ENCODE measurements around the gene MAP4K4. TPM values are rescaled to one million over a fixed set of nuclear protein-coding genes. Genes with fewer than 3 reads are reported as not detected.
"Not testable (repeated sequence)": the region's sequence is repeated elsewhere in the genome, so short reads cannot be mapped to it uniquely, and the experiment has no call there.

Gene MAP4K4
- total RNA-seq, 2 experiments from 2014 or later: 42.1 to 43.4 TPM

DNA sequence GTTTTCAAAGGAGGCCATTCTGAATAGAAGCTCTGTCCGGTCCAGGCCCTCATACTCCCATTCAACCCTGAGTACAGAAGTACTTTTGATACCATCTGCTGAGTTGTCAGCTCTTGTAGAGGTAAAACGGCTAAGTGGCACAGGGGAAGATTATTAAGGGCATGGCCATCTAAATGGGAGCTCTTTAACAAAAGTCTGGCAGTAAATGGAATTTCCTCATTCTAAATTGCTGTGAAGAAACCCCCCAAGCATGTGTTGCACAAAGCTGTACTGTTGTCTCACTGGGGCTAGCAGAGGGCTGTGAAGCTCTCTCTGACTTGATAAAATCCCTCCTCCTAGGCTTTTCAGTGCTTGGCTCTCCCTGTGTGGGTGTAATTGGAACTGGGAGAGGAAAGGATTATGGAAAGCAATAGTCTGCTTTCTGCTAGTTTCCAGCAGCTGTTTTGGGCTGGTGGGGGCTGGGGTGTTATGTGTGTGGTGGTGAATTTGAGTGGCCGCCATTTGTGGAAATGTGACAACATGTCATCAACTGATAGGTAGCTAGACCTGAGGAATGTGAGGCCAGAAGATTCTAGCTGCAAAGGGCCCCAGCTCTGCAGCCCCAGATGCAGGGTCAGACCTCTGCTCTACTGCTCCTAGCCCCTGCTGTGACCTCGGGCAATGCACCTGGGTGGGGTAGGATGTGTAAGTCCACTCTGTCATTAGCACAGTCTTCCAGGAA lies 65.1 kb downstream of the MAP4K4 start:
- Mint-ChIP-seq H3K9me3 (no peaks in the 10 kb centered on the region), H3K36me3 (no peaks in the 10 kb centered on the region), H3K4me1 (ENCODE audit: low read depth) (peaks cover 66% of the 10 kb centered on the region), H3K27me3 (no peaks in the 10 kb centered on the region), H3K4me3 (no peak overlapping the region), H3K27ac (no peak overlapping the region)
- intact Hi-C loops (cut with micrococcal nuclease): no loop called here
- ChIA-PET POLR2A (interaction anchor here (1.5 kb wide), 1 partner anchor 17 kb away, joined by 3 read pairs; no protein-coding TSS in a partner anchor), CTCF (interaction anchor here (0.9 to 1.4 kb wide), 4 partner anchors 19 to 344 kb away, joined by 3 read pairs; no protein-coding TSS in a partner anchor)
- no peak for DNase-seq

DNA sequence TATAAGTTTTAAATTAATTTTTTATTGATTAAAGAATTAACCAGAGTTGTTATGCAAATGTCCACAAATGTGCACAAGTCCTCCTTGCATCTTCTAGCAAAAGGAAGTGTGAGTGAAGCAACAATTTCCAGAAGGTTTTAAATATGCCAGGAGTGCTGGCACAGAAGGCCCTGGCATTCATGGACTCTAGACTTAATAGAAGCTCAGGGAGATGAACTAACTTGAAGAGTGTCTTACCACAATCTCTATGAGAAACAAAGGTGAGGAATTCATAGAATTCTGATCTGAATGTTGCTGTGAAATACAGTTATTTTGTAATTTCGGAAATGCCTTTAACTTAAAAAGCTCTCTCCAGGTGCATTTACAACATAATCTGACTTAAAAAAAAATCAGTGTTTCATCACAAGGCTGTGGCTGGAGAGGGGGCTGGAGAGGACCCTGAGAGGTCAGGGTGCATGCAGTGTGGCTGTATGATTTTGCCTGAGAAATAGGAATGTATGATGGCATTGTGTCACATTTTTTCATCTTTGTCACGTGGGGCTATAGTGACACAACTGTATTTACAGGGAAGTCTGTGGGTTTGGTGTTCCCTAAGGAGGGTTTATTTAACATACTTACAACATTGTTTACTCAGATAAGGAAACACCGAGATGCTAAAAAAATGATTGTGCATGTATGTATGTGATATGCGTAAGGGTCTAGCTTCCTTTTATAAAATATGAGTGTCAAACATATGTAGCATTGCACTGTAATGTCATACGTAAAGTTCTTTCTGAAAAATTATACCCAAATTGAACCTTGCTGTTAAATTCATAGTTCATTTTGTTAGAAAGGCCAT lies 66.2 kb downstream of the MAP4K4 start:
- ChIA-PET POLR2A (interaction anchor here (1.5 kb wide), 1 partner anchor 18 kb away, joined by 3 read pairs; no protein-coding TSS in a partner anchor), CTCF (interaction anchor here (0.7 to 1.5 kb wide), 4 partner anchors 18 to 345 kb away, joined by 3 read pairs; no protein-coding TSS in a partner anchor)
- intact Hi-C loops (cut with micrococcal nuclease): no loop called here
- DNase-seq: no peak
- H3K27me3 Mint-ChIP-seq: no peaks in the 10 kb centered on the region
- H3K4me1 Mint-ChIP-seq (ENCODE audit: low read depth): peaks cover 65% of the 10 kb centered on the region
- no peaks in the 10 kb centered on the region for H3K9me3 Mint-ChIP-seq
- no peaks in the 10 kb centered on the region for H3K36me3 Mint-ChIP-seq
- H3K4me3 Mint-ChIP-seq: no peak overlapping the region
- H3K27ac Mint-ChIP-seq: no peak overlapping the region

DNA sequence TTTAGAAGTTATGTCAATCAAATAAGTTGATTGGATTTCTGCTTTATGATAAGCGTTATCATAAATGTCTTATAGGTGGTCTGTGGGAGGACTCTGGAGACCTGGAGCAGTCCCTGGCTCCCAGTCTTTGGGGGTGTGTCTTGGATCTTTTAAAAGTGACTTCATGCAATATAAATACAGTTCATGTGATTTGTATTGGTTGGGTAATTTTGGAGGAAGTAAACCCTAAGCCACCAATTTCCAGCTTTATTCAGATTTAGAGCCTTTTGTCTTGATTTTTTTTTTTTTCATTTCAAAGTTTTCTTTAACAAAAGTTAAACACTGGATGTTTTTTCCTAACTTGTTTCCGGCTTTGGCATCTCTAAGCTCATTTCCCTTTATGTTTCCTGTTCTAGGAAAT lies 68.8 kb downstream of the MAP4K4 start:
- ChIA-PET CTCF (interaction anchor here (0.9 to 5.6 kb wide), 6 partner anchors 9 to 424 kb away, joined by 3 to 30 read pairs (median 4); no protein-coding TSS in a partner anchor), POLR2A (interaction anchor here (0.6 to 2.0 kb wide), 2 partner anchors 8 to 37 kb away, joined by 3 to 5 read pairs; no protein-coding TSS in a partner anchor)
- Mint-ChIP-seq H3K27me3 (no peaks in the 10 kb centered on the region), H3K27ac (no peak overlapping the region), H3K4me1 (ENCODE audit: low read depth) (peaks cover 77% of the 10 kb centered on the region), H3K36me3 (no peaks in the 10 kb centered on the region), H3K4me3 (no peak overlapping the region), H3K9me3 (no peaks in the 10 kb centered on the region)
- intact Hi-C loops (cut with micrococcal nuclease): no loop called here
- no peak for DNase-seq

DNA sequence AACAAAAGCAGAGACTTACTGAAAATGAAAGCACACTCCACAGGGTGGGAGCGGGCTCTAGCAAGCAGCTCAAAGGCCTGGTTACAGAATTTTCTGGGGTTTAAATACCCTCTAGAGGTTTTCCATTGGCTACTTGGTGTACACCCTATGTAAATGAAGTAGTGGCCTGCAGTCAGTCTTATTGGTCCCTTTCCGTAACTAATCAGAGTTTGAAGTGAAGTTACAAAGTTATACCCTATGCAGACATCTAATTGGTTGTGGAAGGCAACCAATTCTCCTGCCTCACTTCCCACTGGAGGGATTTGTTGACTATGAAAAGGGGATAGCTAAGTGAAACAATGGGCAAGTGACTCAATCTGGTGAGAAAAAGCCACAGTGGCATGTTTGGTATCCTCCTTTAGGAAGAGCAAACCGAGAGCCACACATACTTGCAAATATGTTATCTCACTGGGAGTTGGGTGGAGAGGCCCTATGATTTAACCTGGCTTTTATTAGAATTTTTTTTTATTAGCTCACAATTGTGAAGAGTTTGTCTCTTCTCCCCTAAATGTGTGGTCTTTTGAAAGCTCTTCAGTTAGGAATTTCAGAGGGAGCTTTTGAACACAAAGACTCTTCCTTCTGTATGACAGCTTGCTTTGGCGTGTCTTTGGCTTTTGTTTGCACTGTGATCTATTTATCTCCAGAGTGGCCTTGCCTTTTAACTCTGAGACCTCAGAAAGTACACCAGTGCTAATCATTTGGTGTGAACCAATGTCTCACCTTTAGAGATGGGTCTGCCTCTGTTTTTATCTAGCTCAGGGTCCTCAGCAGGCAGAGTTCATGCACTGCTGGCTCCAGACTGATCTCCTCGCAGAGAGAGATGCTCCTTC lies 69.6 kb downstream of the MAP4K4 start:
- intact Hi-C loops (cut with micrococcal nuclease): no loop called here
- ChIA-PET POLR2A (interaction anchor here (2.0 kb wide), 1 partner anchor 9 kb away, joined by 5 read pairs; no protein-coding TSS in a partner anchor), CTCF (interaction anchor here (1.1 to 5.6 kb wide), 5 partner anchors 10 to 425 kb away, joined by 3 to 30 read pairs (median 5); no protein-coding TSS in a partner anchor)
- Mint-ChIP-seq H3K4me3 (no peak overlapping the region), H3K27ac (no peak overlapping the region), H3K27me3 (no peaks in the 10 kb centered on the region), H3K4me1 (ENCODE audit: low read depth) (peaks cover 82% of the 10 kb centered on the region), H3K9me3 (no peaks in the 10 kb centered on the region), H3K36me3 (no peaks in the 10 kb centered on the region)
- DNase-seq: no peak

DNA sequence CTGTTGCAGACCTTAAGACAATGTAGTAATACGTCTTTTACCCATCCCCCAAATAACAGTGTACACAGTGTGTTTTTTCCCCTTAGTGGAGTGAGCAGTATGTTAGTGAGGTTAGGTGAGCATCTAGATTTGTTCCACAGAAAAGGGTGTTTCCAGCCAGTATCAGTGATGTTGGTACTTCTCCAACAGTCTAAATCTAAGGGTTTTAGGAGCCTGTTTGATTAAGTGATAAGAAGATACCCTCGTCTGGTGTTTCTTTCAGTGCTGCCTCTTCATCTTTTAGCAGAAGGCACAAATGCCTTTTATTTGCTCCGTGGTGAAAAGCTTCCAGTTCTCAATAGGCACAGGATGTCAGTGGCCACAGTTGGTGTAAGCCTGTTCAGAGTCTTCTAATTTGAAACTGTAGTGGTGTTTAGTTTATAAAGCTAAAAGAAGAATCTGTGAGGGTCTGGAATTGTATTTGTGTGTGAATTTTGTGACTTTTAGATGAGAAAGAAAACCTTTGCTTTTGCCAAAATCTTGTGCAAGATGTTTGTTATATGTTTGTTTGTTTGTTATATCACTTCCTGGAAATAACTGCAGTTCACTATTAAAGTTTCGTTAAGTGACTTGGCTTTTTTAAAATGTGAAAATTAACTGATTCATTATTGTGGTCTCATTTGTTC lies 71.2 kb downstream of the MAP4K4 start:
- H3K27ac Mint-ChIP-seq: no peak overlapping the region
- no peaks in the 10 kb centered on the region for H3K36me3 Mint-ChIP-seq
- CTCF ChIA-PET: interaction anchor here (0.6 to 5.6 kb wide), 3 partner anchors 11 to 68 kb away, joined by 3 to 30 read pairs (median 12); no protein-coding TSS in a partner anchor
- H3K9me3 Mint-ChIP-seq: no peaks in the 10 kb centered on the region
- POLR2A ChIA-PET: no interaction called here
- no peak overlapping the region for H3K4me3 Mint-ChIP-seq
- intact Hi-C loops (cut with micrococcal nuclease): no loop called here
- H3K27me3 Mint-ChIP-seq: no peaks in the 10 kb centered on the region
- H3K4me1 Mint-ChIP-seq (ENCODE audit: low read depth): peaks cover 79% of the 10 kb centered on the region
- no peak for DNase-seq

DNA sequence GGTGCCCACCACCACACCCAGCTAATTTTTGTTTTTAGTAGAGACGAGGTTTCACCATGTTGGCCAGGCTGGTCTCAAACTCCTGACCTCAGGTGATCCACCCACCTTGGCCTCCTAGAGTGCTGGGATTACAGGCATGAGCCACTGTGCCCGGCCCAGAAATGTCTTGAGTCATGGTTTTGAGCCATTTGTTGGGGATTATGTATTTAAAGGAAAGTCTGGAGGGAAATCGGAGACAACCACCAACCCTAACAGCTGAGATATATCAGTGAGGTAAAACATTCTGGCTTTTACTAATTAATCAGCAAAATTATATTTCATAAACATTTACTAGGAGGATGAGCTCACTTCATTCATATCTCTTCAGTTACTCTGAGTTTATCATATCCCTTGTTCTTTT lies 72.2 kb downstream of the MAP4K4 start:
- H3K27me3 Mint-ChIP-seq, H3K4me3 Mint-ChIP-seq, H3K27ac Mint-ChIP-seq, H3K36me3 Mint-ChIP-seq, POLR2A ChIA-PET, H3K9me3 Mint-ChIP-seq, DNase-seq: not testable (repeated sequence)
- intact Hi-C loops (cut with micrococcal nuclease): loop anchor here (1.0 to 2.0 kb wide), 2 partner anchors 54 to 61 kb away; no protein-coding TSS in a partner anchor
- CTCF ChIA-PET: interaction anchor here (0.8 to 5.6 kb wide), 7 partner anchors 10 to 351 kb away, joined by 3 to 30 read pairs (median 5); no protein-coding TSS in a partner anchor
- peaks cover 80% of the 10 kb centered on the region for H3K4me1 Mint-ChIP-seq (ENCODE audit: low read depth)

DNA sequence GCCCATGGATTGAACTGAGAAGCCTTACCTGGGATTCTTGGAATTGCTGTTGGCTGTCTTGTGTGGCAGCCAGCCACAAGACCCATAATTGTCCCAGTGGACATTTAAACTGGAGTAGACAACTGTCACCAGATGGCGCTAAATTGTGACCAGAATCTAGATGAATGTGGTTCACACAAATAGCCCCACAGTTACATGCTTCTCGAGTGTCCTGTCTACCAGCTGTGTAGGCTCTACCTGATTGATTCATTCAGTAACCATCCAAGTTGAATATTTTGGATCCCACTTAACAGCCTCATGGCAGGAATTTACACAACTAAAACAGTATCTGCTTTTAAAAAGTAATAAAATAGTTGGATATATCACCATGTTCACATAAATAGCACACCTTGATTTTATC lies 73.2 kb downstream of the MAP4K4 start:
- Mint-ChIP-seq H3K9me3 (no peaks in the 10 kb centered on the region), H3K27ac (no peak overlapping the region), H3K4me3 (no peak overlapping the region), H3K4me1 (ENCODE audit: low read depth) (peaks cover 82% of the 10 kb centered on the region), H3K27me3 (no peaks in the 10 kb centered on the region), H3K36me3 (no peaks in the 10 kb centered on the region)
- ChIA-PET POLR2A (no interaction called here), CTCF (interaction anchor here (0.8 to 5.6 kb wide), 11 partner anchors 9 to 352 kb away, joined by 3 to 30 read pairs (median 3); no protein-coding TSS in a partner anchor)
- intact Hi-C loops (cut with micrococcal nuclease): loop anchor here (1.0 to 2.0 kb wide), 2 partner anchors 53 to 60 kb away; no protein-coding TSS in a partner anchor
- DNase-seq: peak; percentile 21

DNA sequence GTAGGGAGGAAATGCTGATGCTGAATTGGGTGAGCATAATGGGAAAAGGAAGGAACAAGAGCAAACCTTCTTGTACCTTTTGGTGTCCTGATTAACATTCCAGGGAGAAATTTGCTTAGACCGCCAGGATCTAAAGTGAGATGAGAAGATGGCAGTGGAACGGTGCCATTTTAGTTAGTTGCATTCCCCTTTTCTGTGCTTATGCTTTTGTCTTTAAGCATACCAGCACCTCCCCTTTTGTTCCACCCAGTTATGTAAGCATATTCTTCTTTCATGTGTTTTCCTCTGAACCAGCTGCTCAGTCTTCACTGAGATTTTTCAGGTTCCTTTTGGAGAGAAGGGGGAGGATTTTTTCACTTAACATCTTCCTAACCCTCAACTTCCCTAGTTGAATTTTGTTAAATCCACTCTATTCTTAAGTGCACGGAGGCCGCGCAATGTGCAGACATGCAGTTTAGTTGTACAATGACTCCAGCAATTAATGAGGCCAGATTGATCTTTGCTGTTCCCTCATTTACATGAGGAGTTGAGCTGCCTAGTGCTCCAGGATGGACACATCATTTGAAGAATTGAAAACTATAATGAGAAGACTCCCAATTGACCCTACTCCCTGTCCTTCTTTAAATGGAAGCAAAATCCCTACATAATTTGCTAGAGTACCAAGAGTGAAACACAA lies 73.9 kb downstream of the MAP4K4 start:
- DNase-seq: no peak
- no peaks in the 10 kb centered on the region for H3K36me3 Mint-ChIP-seq
- H3K27me3 Mint-ChIP-seq: no peaks in the 10 kb centered on the region
- ChIA-PET CTCF (interaction anchor here (0.6 to 5.6 kb wide), 11 partner anchors 12 to 352 kb away, joined by 3 to 30 read pairs (median 3); no protein-coding TSS in a partner anchor), POLR2A (no interaction called here)
- intact Hi-C loops (cut with micrococcal nuclease): loop anchor here (2.0 kb wide), 1 partner anchor 59 kb away; no protein-coding TSS in a partner anchor
- no peak overlapping the region for H3K27ac Mint-ChIP-seq
- H3K4me3 Mint-ChIP-seq: no peak overlapping the region
- H3K9me3 Mint-ChIP-seq: no peaks in the 10 kb centered on the region
- H3K4me1 Mint-ChIP-seq (ENCODE audit: low read depth): peaks cover 80% of the 10 kb centered on the region

DNA sequence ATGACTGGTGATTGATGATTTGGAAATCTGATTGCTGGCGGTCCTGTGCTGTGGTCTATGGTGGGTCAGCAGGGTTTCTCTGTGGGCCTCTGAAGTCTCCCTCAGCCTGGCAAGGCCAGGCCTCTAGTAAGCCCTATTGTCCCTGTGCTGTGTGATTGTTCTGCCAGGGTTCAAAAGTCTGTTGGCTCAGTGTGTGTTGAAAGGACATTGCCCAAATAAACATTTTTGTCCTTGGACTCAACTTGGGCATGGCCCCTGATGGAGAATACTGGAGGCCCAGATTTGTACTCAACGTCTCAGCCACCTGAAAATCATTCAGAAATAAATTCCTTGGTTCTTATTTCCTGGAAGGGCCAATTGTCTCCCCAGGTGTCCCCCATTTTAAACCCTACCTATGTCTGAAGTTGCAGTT lies 74.4 kb downstream of the MAP4K4 start:
- Mint-ChIP-seq H3K9me3 (no peaks in the 10 kb centered on the region), H3K36me3 (no peaks in the 10 kb centered on the region), H3K27ac (no peak overlapping the region), H3K27me3 (no peaks in the 10 kb centered on the region), H3K4me1 (ENCODE audit: low read depth) (peaks cover 75% of the 10 kb centered on the region), H3K4me3 (no peak overlapping the region)
- intact Hi-C loops (cut with micrococcal nuclease): loop anchor here (2.0 kb wide), 1 partner anchor 59 kb away; no protein-coding TSS in a partner anchor
- ChIA-PET CTCF (interaction anchor here (0.6 to 5.6 kb wide), 5 partner anchors 14 to 119 kb away, joined by 3 to 30 read pairs (median 3); no protein-coding TSS in a partner anchor), POLR2A (no interaction called here)
- no peak for DNase-seq

DNA sequence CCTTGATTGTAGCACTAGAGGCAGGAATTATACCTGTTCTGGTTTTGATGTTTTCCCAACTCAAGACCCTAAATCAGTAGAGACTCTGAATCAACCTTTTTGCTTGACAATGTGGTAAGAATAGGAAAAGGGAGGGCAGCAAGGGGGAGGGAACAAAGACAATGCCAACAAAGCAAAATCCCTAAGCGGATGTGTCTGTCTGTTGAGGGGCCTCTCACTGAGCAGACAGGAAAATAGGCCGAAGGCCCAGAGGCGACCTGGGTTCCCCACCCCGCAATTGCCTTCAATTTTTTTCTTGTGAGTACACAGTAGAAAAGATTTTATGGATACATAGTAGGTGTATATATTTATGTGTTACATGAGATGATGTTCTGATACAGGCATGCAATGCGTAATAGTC lies 75.6 kb downstream of the MAP4K4 start:
- DNase-seq: no peak
- no peaks in the 10 kb centered on the region for H3K36me3 Mint-ChIP-seq

More for the DNA sequence above, 75.6 kb downstream of the MAP4K4 start:
- POLR2A ChIA-PET: no interaction called here
- intact Hi-C loops (cut with micrococcal nuclease): no loop called here
- Mint-ChIP-seq H3K27me3 (no peaks in the 10 kb centered on the region), H3K27ac (no peak overlapping the region), H3K9me3 (no peaks in the 10 kb centered on the region), H3K4me3 (no peak overlapping the region), H3K4me1 (ENCODE audit: low read depth) (peaks cover 77% of the 10 kb centered on the region)
- CTCF ChIA-PET: no interaction called here

Data from activated CD4-positive, alpha-beta memory T cell treated with anti-CD3 and anti-CD28 coated beads for 36 hours (primary cell).